ENCODE results near the gene ATRX.
A peak's percentile ranks its signal among the peaks of the same experiment; 100 is the strongest.

ATRX gene

DNA sequence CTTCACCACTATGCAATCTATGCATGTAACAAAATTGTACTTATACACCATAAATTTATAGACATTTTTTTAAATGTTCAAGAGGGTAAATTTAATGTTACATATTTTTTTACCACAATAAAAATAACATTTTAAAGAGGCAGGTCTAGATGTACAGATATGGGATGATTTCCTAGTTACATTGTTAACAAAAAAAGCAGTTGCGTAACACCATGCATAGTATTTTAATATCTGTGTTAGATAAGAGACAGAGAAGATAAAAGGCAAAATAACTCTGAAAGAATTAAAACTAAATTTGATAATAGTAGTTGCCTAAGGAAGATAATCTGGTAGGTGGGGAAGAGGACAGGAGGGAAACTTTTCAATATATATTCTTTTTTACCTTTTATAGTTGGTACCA, 9.1 kb upstream of the ATRX start:
- no peak for TF ChIP-seq EZH2 (IDR thresholded peaks at IDR 0.05; ENCODE audit: borderline replicate concordance, low read depth, low read length, severe bottlenecking)
- TF ChIP-seq, protein P1, sequence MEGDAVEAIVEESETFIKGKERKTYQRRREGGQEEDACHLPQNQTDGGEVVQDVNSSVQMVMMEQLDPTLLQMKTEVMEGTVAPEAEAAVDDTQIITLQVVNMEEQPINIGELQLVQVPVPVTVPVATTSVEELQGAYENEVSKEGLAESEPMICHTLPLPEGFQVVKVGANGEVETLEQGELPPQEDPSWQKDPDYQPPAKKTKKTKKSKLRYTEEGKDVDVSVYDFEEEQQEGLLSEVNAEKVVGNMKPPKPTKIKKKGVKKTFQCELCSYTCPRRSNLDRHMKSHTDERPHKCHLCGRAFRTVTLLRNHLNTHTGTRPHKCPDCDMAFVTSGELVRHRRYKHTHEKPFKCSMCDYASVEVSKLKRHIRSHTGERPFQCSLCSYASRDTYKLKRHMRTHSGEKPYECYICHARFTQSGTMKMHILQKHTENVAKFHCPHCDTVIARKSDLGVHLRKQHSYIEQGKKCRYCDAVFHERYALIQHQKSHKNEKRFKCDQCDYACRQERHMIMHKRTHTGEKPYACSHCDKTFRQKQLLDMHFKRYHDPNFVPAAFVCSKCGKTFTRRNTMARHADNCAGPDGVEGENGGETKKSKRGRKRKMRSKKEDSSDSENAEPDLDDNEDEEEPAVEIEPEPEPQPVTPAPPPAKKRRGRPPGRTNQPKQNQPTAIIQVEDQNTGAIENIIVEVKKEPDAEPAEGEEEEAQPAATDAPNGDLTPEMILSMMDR (IDR thresholded peaks at IDR 0.05; ENCODE audit: borderline replicate concordance, extremely low read depth, low read length, poor library complexity, severe bottlenecking), result no peak
- no peak overlapping the region for H3K4me3 ChIP-seq (ENCODE audit: low read depth in 1 of 2, low read length in 2 of 2)
- H3K27me3 ChIP-seq (ENCODE audit: insufficient read depth, low read length, poor library complexity), result no peaks in the 10 kb centered on the region
- no peaks in the 10 kb centered on the region for H3K79me2 ChIP-seq (ENCODE audit: insufficient read depth, low read length)
- H3K27ac ChIP-seq (ENCODE audit: low read length), result no peak overlapping the region
- no peak overlapping the region for H2AFZ ChIP-seq (ENCODE audit: low read depth, low read length)
- H3K36me3 ChIP-seq (ENCODE audit: insufficient read depth, low read length), result no peaks in the 10 kb centered on the region
- no peaks in the 10 kb centered on the region for H4K20me1 ChIP-seq (ENCODE audit: insufficient read depth, low read length)
- H3K9ac ChIP-seq (ENCODE audit: low read depth, low read length), result no peak overlapping the region
- ATAC-seq (ENCODE audit: insufficient read depth, low read depth) (no peak), DNase-seq (no peak)
- H3K4me2 ChIP-seq (ENCODE audit: insufficient read depth, low read length), result no peak overlapping the region
- no peaks in the 10 kb centered on the region for H3K4me1 ChIP-seq (ENCODE audit: insufficient read depth, low read length)
- H3K9me3 ChIP-seq (ENCODE audit: insufficient read depth, low read length, severe bottlenecking), result no peaks in the 10 kb centered on the region

DNA sequence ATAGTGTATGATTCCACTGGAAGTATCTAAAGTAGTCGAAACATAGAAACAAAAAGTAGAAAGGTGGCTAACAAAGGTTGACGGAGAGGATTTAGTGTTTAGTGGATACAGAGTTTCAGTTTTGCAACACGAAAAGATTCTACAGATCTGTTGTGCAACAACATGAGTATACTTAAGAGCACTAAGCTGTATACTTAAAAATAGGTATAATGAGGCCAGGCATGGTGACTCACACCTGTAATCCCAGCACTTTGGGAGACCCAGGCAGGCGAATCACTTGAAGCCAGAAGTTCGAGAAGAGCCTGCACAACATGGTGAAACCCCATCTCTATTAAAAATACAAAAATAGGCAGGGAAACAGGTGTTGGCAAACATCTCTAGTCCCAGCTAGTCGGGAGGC, 7.9 kb upstream of the ATRX start:
- no peaks in the 10 kb centered on the region for H3K9me3 ChIP-seq (ENCODE audit: insufficient read depth, low read length, severe bottlenecking)
- no peak overlapping the region for H3K27ac ChIP-seq (ENCODE audit: low read length)
- H3K27me3 ChIP-seq (ENCODE audit: insufficient read depth, low read length, poor library complexity), result no peaks in the 10 kb centered on the region
- no peak overlapping the region for H3K4me2 ChIP-seq (ENCODE audit: insufficient read depth, low read length)
- DNase-seq (no peak), ATAC-seq (ENCODE audit: insufficient read depth, low read depth) (no peak)
- no peak overlapping the region for H2AFZ ChIP-seq (ENCODE audit: low read depth, low read length)
- H3K9ac ChIP-seq (ENCODE audit: low read depth, low read length), result no peak overlapping the region
- TF ChIP-seq, protein P1 (IDR thresholded peaks at IDR 0.05; ENCODE audit: borderline replicate concordance, extremely low read depth, low read length, poor library complexity, severe bottlenecking), result no peak
- TF ChIP-seq EZH2 (IDR thresholded peaks at IDR 0.05; ENCODE audit: borderline replicate concordance, low read depth, low read length, severe bottlenecking), result no peak
- no peaks in the 10 kb centered on the region for H3K4me1 ChIP-seq (ENCODE audit: insufficient read depth, low read length)
- H3K36me3 ChIP-seq (ENCODE audit: insufficient read depth, low read length), result no peaks in the 10 kb centered on the region
- H3K79me2 ChIP-seq (ENCODE audit: insufficient read depth, low read length), result no peaks in the 10 kb centered on the region
- H3K4me3 ChIP-seq (ENCODE audit: low read depth in 1 of 2, low read length in 2 of 2), result no peak overlapping the region
- H4K20me1 ChIP-seq (ENCODE audit: insufficient read depth, low read length), result no peaks in the 10 kb centered on the region

DNA sequence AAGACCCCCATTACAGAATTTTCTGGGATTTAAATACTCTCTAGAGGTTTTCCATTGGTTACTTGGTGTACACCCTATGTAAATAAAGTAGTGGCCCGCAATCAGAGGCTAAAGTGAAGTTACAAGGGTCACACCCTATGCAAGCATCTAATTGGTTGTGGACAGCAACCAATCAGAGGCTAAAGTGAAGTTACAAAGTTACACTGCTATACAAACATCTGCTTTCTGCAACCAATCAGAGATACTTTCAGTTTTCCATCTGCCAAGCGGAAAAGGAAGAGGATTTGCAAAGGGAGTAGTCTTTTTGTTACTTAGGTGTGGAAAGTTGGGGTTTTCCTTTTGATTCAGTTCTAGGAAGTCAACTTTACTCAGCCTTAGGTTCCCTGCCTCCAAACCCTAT, 2.0 kb upstream of the ATRX start:
- Histone ChIP-seq H3K36me3 (ENCODE audit: insufficient read depth, low read length) (no peaks in the 10 kb centered on the region; the same call in 1 of the 2 replicates), H3K9me3 (ENCODE audit: insufficient read depth, low read length, severe bottlenecking) (no peaks in the 10 kb centered on the region), H3K27ac (ENCODE audit: low read length) (peak overlapping the region; percentile 56), H2AFZ (ENCODE audit: low read depth, low read length) (peak overlapping the region; percentile 64), H3K4me3 (ENCODE audit: low read depth in 1 of 2, low read length in 2 of 2) (peak overlapping the region in 1 of 2 experiments; percentile 44; a peak in 2 of 4 replicates), H3K4me1 (ENCODE audit: insufficient read depth, low read length) (peaks cover 41% of the 10 kb centered on the region), H3K9ac (ENCODE audit: low read depth, low read length) (peak overlapping the region; percentile 35), H3K27me3 (ENCODE audit: insufficient read depth, low read length, poor library complexity) (no peaks in the 10 kb centered on the region), H3K4me2 (ENCODE audit: insufficient read depth, low read length) (peak overlapping the region; percentile 75), H3K79me2 (ENCODE audit: insufficient read depth, low read length) (peaks cover 38% of the 10 kb centered on the region), H4K20me1 (ENCODE audit: insufficient read depth, low read length) (peaks cover 14% of the 10 kb centered on the region; the same call in 1 of the 2 replicates)
- TF ChIP-seq, protein P1 (IDR thresholded peaks at IDR 0.05; ENCODE audit: borderline replicate concordance, extremely low read depth, low read length, poor library complexity, severe bottlenecking), result no peak
- peak; percentile 41 for ATAC-seq (ENCODE audit: insufficient read depth, low read depth)
- DNase-seq, result peak; percentile 16

DNA sequence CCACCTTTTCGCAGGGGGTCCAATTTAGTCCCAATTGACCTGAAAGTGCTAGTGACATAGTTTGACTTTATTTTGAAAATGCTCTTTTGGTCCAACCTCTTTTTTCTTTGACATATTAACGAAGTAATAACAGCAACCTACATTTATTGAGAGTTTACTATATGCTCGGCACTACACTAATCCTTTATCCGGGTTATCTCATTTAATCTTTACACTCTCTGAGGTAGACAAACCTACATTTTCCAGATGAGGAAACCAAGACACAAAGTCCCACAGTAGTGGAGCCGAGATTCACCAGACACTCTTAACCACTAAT, 307 bp upstream of the ATRX start:
- H3K9ac ChIP-seq (ENCODE audit: low read depth, low read length), result peak overlapping the region; percentile 97
- peaks cover 17% of the 10 kb centered on the region; the same call in 1 of the 2 replicates for H4K20me1 ChIP-seq (ENCODE audit: insufficient read depth, low read length)
- H3K4me3 ChIP-seq (ENCODE audit: low read depth in 1 of 2, low read length in 2 of 2), result peak overlapping the region; percentile 77 to 85
- no peaks in the 10 kb centered on the region for H3K9me3 ChIP-seq (ENCODE audit: insufficient read depth, low read length, severe bottlenecking)
- no peak for DNase-seq
- TF ChIP-seq, protein P1 (IDR thresholded peaks at IDR 0.05; ENCODE audit: borderline replicate concordance, extremely low read depth, low read length, poor library complexity, severe bottlenecking), result no peak
- peaks cover 55% of the 10 kb centered on the region for H3K79me2 ChIP-seq (ENCODE audit: insufficient read depth, low read length)
- H3K27ac ChIP-seq (ENCODE audit: low read length), result peak overlapping the region; percentile 96
- no peaks in the 10 kb centered on the region; the same call in 1 of the 2 replicates for H3K36me3 ChIP-seq (ENCODE audit: insufficient read depth, low read length)
- peak overlapping the region; percentile 95 for H2AFZ ChIP-seq (ENCODE audit: low read depth, low read length)
- ATAC-seq (ENCODE audit: insufficient read depth, low read depth), result peak; percentile 25
- peaks cover 44% of the 10 kb centered on the region for H3K4me1 ChIP-seq (ENCODE audit: insufficient read depth, low read length)
- no peaks in the 10 kb centered on the region for H3K27me3 ChIP-seq (ENCODE audit: insufficient read depth, low read length, poor library complexity)
- peak overlapping the region; percentile 75 for H3K4me2 ChIP-seq (ENCODE audit: insufficient read depth, low read length)

Data from DND-41 (cell line).